ENCODE results near the gene ZBED4. TPM values are rescaled to one million over a fixed set of nuclear protein-coding genes. Genes with fewer than 3 reads are reported as not detected.

The ZBED4 gene
- total RNA-seq, 1 experiment from 2014 or later, result 10.6 TPM

- DNase-seq (ENCODE audit: low read depth), result no peak
Measured at GRCh38 chr22:49855251-49855911, 1.7 kb downstream of the ZBED4 start.

- no peak for DNase-seq (ENCODE audit: low read depth)
Measured at GRCh38 chr22:49856343-49856742, 2.7 kb downstream of the ZBED4 start.

GRCh38 chr22:49856766-49857618 is 3.3 kb downstream of the ZBED4 start:
- DNase-seq (ENCODE audit: low read depth), result no peak

GRCh38 chr22:49858827-49859226 is 5.2 kb downstream of the ZBED4 start:
- DNase-seq (ENCODE audit: low read depth), result no peak

GRCh38 chr22:49861642-49862495 is 8.2 kb downstream of the ZBED4 start:
- no peak for DNase-seq (ENCODE audit: low read depth)

GRCh38 chr22:49862496-49862776 is 8.8 kb downstream of the ZBED4 start:
- DNase-seq (ENCODE audit: low read depth), result no peak

- DNase-seq (ENCODE audit: low read depth), result no peak
Measured at GRCh38 chr22:49863931-49864330, 10.3 kb downstream of the ZBED4 start.

- no peak for DNase-seq (ENCODE audit: low read depth)
Measured at GRCh38 chr22:49865156-49865555, 11.5 kb downstream of the ZBED4 start.

GRCh38 chr22:49866134-49866533 is 12.5 kb downstream of the ZBED4 start:
- DNase-seq (ENCODE audit: low read depth), result no peak

GRCh38 chr22:49866646-49867045 is 13.0 kb downstream of the ZBED4 start:
- no peak for DNase-seq (ENCODE audit: low read depth)

GRCh38 chr22:49867303-49868265 is 13.9 kb downstream of the ZBED4 start:
- DNase-seq (ENCODE audit: low read depth), result no peak

- no peak for DNase-seq (ENCODE audit: low read depth)
Measured at GRCh38 chr22:49869086-49869830, 15.6 kb downstream of the ZBED4 start.

GRCh38 chr22:49869845-49870712 is 16.4 kb downstream of the ZBED4 start:
- no peak for DNase-seq (ENCODE audit: low read depth)

- no peak for DNase-seq (ENCODE audit: low read depth)
Measured at GRCh38 chr22:49871482-49871881, 17.8 kb downstream of the ZBED4 start.

- no peak for DNase-seq (ENCODE audit: low read depth)
Measured at GRCh38 chr22:49872347-49872746, 18.7 kb downstream of the ZBED4 start.

- DNase-seq (ENCODE audit: low read depth), result no peak
Measured at GRCh38 chr22:49873228-49873940, 19.7 kb downstream of the ZBED4 start.

GRCh38 chr22:49877642-49878041 is 24.0 kb downstream of the ZBED4 start:
- no peak for DNase-seq (ENCODE audit: low read depth)

GRCh38 chr22:49878206-49878605 is 24.6 kb downstream of the ZBED4 start:
- no peak for DNase-seq (ENCODE audit: low read depth)

GRCh38 chr22:49879871-49880270 is 26.2 kb downstream of the ZBED4 start:
- no peak for DNase-seq (ENCODE audit: low read depth)
